SU-DHL-6 (cell line): ENCODE results near the gene TMEM184A.

ENCODE experiments used
- H2AFZ ChIP-seq: fragments of 200-600 bp; sonication (generic); 2 replicates; pipeline ENCODE4 v1.6.1; 2014; ENCODE audit warnings: low read depth, mild to moderate bottlenecking, moderate library complexity, mixed read lengths, antibody characterized with exemption, low read length; ENCODE audit not compliant: severe bottlenecking
- H3F3A ChIP-seq: fragments of 200-600 bp; shearing (Covaris generic); 2 replicates; pipeline ENCODE4 v1.6.0; 2016; ENCODE audit warnings: antibody characterized with exemption, mild to moderate bottlenecking; ENCODE audit not compliant: insufficient read depth
- H3K27ac ChIP-seq: fragments of 200-600 bp; sonication (generic); 2 replicates; pipeline ENCODE4 v1.5.1; 2016; ENCODE audit warnings: low read depth, mild to moderate bottlenecking, low read length, moderate library complexity, mixed read lengths
- H3K27me3 ChIP-seq: fragments of 200-600 bp; sonication (generic), shearing (Covaris generic); 2 replicates; pipeline ENCODE4 v1.6.0; 2014; ENCODE audit warnings: mild to moderate bottlenecking, low read length
- H3K36me3 ChIP-seq: fragments of 200-600 bp; sonication (generic); 2 replicates; pipeline ENCODE4 v1.6.1; 2014; ENCODE audit warnings: mild to moderate bottlenecking, low read length, mixed read lengths
- H3K4me2 ChIP-seq: fragments of 300-600, 200-600 bp; shearing (Covaris generic), sonication (generic); 2 replicates; pipeline ENCODE4 v1.6.0; 2014; ENCODE audit warnings: low read length, low read depth, mild to moderate bottlenecking; ENCODE audit not compliant: poor library complexity, severe bottlenecking
- H3K4me3 ChIP-seq: fragments of 200-600 bp; sonication (generic); 2 replicates; pipeline ENCODE4 v1.5.1; 2014; ENCODE audit warnings: antibody characterized with exemption, low read length, mild to moderate bottlenecking, mixed read lengths; ENCODE audit not compliant: insufficient read depth, poor library complexity, severe bottlenecking
- H3K79me2 ChIP-seq: fragments of 200-600 bp; sonication (generic); 2 replicates; pipeline ENCODE4 v1.6.1; 2014; ENCODE audit warnings: mild to moderate bottlenecking, low read length, moderate library complexity; ENCODE audit not compliant: insufficient read depth
- H3K9ac ChIP-seq: fragments of 200-600 bp; sonication (generic); 2 replicates; pipeline ENCODE4 v1.7.0; 2014; ENCODE audit warnings: mild to moderate bottlenecking, low read length
- H3K9me2 ChIP-seq: fragments of 200-600 bp; sonication (generic); replicated peaks from 2 replicates; pipeline ENCODE4 v1.6.1; 2014; ENCODE audit warnings: low read length; ENCODE audit not compliant: insufficient read depth
- H3K9me3 ChIP-seq: fragments of 200-600 bp; sonication (generic); 2 replicates; pipeline ENCODE4 v1.6.1; 2014; ENCODE audit warnings: low read length, mixed read lengths; ENCODE audit not compliant: insufficient read depth
- H4K20me1 ChIP-seq: fragments of 200-600 bp; sonication (generic); 2 replicates; pipeline ENCODE4 v1.6.1; 2014; ENCODE audit warnings: low read depth, mild to moderate bottlenecking, antibody characterized with exemption, low read length, moderate library complexity, mixed read lengths
- EZH2phosphoT487 ChIP-seq: fragments of 200-600 bp; sonication (generic), shearing (Covaris generic); conservative IDR thresholded peaks from 2 replicates; pipeline ENCODE4 v1.6.1; 2018; ENCODE audit warnings: mild to moderate bottlenecking, antibody characterized with exemption, low read length, moderate library complexity, mixed read lengths
- TF ChIP-seq, protein P1 (sequence below): fragments of 200-600 bp; sonication (generic); IDR thresholded peaks from one replicate; pipeline ENCODE4 v1.5.1; 2017; ENCODE audit warnings: antibody characterized with exemption, mild to moderate bottlenecking, low read length, moderate library complexity; ENCODE audit not compliant: insufficient read depth, poor library complexity, severe bottlenecking

Gene TMEM184A

DNA sequence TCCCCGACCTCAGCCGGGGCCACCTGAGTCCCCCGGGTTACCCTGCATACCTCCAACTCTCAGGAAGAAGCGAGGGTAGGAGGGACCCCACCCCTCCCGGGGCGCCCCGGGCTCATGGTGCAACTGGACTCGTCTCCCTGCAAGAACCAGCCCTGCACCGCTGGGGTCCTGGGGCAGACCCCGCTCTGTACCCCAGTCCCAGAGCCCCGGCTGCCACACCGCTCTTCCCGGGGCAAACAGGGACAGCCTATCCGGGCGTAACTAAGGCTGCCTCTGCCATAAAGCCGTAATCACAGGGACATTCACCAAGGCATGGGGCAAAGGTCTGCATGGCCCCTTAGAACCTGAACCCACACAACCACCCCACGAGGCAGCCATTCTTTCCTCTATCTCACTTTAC, 32.2 kb downstream of the TMEM184A start:
- H3K27me3 ChIP-seq = no peaks in the 10 kb centered on the region
- no peaks in the 10 kb centered on the region for H3K9me3 ChIP-seq
- TF ChIP-seq, protein P1, sequence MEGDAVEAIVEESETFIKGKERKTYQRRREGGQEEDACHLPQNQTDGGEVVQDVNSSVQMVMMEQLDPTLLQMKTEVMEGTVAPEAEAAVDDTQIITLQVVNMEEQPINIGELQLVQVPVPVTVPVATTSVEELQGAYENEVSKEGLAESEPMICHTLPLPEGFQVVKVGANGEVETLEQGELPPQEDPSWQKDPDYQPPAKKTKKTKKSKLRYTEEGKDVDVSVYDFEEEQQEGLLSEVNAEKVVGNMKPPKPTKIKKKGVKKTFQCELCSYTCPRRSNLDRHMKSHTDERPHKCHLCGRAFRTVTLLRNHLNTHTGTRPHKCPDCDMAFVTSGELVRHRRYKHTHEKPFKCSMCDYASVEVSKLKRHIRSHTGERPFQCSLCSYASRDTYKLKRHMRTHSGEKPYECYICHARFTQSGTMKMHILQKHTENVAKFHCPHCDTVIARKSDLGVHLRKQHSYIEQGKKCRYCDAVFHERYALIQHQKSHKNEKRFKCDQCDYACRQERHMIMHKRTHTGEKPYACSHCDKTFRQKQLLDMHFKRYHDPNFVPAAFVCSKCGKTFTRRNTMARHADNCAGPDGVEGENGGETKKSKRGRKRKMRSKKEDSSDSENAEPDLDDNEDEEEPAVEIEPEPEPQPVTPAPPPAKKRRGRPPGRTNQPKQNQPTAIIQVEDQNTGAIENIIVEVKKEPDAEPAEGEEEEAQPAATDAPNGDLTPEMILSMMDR = no peak
- H3K4me2 ChIP-seq = no peak overlapping the region
- no peak overlapping the region for H3K9ac ChIP-seq
- no peaks in the 10 kb centered on the region for H4K20me1 ChIP-seq
- no peak overlapping the region for H2AFZ ChIP-seq
- no peaks in the 10 kb centered on the region for H3K79me2 ChIP-seq
- H3F3A ChIP-seq = no peaks in the 10 kb centered on the region
- no peaks in the 10 kb centered on the region for H3K9me2 ChIP-seq
- H3K27ac ChIP-seq = no peak overlapping the region
- no peaks in the 10 kb centered on the region for H3K36me3 ChIP-seq
- H3K4me3 ChIP-seq = no peak overlapping the region

DNA sequence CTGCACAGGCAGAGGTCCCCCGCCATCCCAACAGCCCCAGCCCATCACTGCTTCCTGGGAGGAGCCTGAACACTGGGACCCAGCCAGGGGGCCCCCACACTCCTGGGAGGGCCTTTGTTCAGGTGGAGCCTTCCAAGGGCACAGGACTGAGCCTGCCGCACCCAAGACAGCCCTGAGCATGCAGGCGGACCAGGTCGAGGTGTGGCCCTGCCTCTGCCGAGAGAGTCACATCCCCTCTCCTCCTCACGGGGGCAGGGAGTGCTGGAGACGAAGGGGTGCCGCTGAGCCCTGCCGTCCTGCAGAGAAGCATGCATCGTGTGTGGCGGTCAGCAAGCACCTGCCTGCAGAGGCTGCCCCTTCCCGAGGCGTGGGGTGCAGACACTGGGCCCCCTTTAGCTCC, 32.8 kb downstream of the TMEM184A start:
- Histone ChIP-seq H3K4me2 (no peak overlapping the region), H3F3A (no peaks in the 10 kb centered on the region), H2AFZ (no peak overlapping the region), H3K9me3 (no peaks in the 10 kb centered on the region), H3K36me3 (no peaks in the 10 kb centered on the region), H3K27me3 (no peaks in the 10 kb centered on the region), H3K4me3 (no peak overlapping the region), H3K9ac (no peak overlapping the region), H3K79me2 (no peaks in the 10 kb centered on the region), H3K9me2 (no peaks in the 10 kb centered on the region), H3K27ac (no peak overlapping the region), H4K20me1 (no peaks in the 10 kb centered on the region)
- no peak for TF ChIP-seq EZH2phosphoT487
- TF ChIP-seq, protein P1 = no peak

DNA sequence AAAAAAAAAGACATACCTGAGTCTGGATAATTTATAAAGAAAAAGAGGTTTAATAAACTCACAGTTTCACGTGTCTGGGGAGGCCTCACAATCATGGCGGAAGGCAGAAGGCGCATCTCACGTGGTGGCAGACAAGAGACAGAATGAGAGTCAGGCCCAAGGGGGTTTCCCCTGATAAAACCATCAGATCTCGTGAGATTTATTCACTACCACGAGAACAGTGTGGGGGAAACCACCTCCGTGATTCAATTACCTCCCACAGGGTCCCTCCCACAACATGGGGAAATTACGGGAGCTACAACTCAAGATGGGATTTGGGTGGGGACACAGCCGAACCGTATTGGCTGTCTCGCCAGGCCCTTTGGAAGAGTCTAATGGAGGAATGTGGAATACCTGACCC, 34.5 kb downstream of the TMEM184A start:
- no peaks in the 10 kb centered on the region for H4K20me1 ChIP-seq
- no peaks in the 10 kb centered on the region for H3K27me3 ChIP-seq
- H3K79me2 ChIP-seq = no peaks in the 10 kb centered on the region
- H2AFZ ChIP-seq = no peak overlapping the region
- no peaks in the 10 kb centered on the region for H3F3A ChIP-seq
- H3K9me2 ChIP-seq = no peaks in the 10 kb centered on the region
- H3K36me3 ChIP-seq = no peaks in the 10 kb centered on the region
- H3K4me2 ChIP-seq = no peak overlapping the region
- TF ChIP-seq, protein P1 = no peak
- TF ChIP-seq EZH2phosphoT487 = no peak
- H3K27ac ChIP-seq = no peak overlapping the region
- H3K9ac ChIP-seq = no peak overlapping the region
- H3K4me3 ChIP-seq = no peak overlapping the region
- H3K9me3 ChIP-seq = no peaks in the 10 kb centered on the region
